ENCODE measurements around the gene CNOT6L.

- TF ChIP-seq RFX5 (IDR thresholded peaks at IDR 0.05; ENCODE audit: low read depth, low read length) (no peak), POLR2A (IDR thresholded peaks at IDR 0.05; ENCODE audit: low read depth, low read length) (no peak), FOS (IDR thresholded peaks at IDR 0.05; ENCODE audit: low read depth, low read length) (no peak), SMC3 (IDR thresholded peaks at IDR 0.05; ENCODE audit: low read depth, low read length) (no peak), RAD21 (IDR thresholded peaks at IDR 0.05; ENCODE audit: low read length) (no peak), RCOR1 (IDR thresholded peaks at IDR 0.05; ENCODE audit: insufficient replicate concordance, low read length) (no peak)
- TF ChIP-seq, protein P1, sequence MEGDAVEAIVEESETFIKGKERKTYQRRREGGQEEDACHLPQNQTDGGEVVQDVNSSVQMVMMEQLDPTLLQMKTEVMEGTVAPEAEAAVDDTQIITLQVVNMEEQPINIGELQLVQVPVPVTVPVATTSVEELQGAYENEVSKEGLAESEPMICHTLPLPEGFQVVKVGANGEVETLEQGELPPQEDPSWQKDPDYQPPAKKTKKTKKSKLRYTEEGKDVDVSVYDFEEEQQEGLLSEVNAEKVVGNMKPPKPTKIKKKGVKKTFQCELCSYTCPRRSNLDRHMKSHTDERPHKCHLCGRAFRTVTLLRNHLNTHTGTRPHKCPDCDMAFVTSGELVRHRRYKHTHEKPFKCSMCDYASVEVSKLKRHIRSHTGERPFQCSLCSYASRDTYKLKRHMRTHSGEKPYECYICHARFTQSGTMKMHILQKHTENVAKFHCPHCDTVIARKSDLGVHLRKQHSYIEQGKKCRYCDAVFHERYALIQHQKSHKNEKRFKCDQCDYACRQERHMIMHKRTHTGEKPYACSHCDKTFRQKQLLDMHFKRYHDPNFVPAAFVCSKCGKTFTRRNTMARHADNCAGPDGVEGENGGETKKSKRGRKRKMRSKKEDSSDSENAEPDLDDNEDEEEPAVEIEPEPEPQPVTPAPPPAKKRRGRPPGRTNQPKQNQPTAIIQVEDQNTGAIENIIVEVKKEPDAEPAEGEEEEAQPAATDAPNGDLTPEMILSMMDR (conservative IDR thresholded peaks at IDR 0.05; ENCODE audit: low read depth, low read length) = no peak
Observed at GRCh38 chr4:77762531-77762930, 56.6 kb downstream of the CNOT6L start.
